BE2C (cell line): ENCODE data around the gene C16orf92.

Source experiments
- DNase-seq: peaks from one replicate; pipeline ENCODE4 v3.0.0-alpha.2; 2020
- H3K27me3 ChIP-seq: fragments of 250-450 bp; sonication (Bioruptor Pico); 2 replicates; pipeline ENCODE4 v1.5.1; 2020; ENCODE audit warnings: mild to moderate bottlenecking
- H3K36me3 ChIP-seq: fragments of 250-450 bp; sonication (Bioruptor Pico); 2 replicates; pipeline ENCODE4 v1.5.1; 2020; ENCODE audit warnings: mild to moderate bottlenecking
- H3K4me1 ChIP-seq: fragments of 250-450 bp; sonication (Bioruptor Pico); 2 replicates; pipeline ENCODE4 v1.5.1; 2020
- H3K4me3 ChIP-seq: 2 replicates; pipeline ENCODE4 v1.5.1; 2011; ENCODE audit warnings: low read depth, low read length
- H3K9me3 ChIP-seq: fragments of 250-450 bp; sonication (Bioruptor Pico); 2 replicates; pipeline ENCODE4 v1.5.1; 2020
- CTCF ChIP-seq: IDR thresholded peaks from 2 replicates; pipeline ENCODE4 v1.5.1; 2012; ENCODE audit warnings: mild to moderate bottlenecking, low read depth, low read length

Gene C16orf92

GRCh38 chr16:30051518-30051917 lies 28.5 kb downstream of the C16orf92 start:
- DNase-seq: no peak
- Histone ChIP-seq H3K9me3 (no peaks in the 10 kb centered on the region), H3K36me3 (no peaks in the 10 kb centered on the region), H3K4me1 (peaks cover 7% of the 10 kb centered on the region), H3K4me3 (no peak overlapping the region), H3K27me3 (no peaks in the 10 kb centered on the region)
- no peak for TF ChIP-seq CTCF

GRCh38 chr16:30052671-30053372 lies 29.8 kb downstream of the C16orf92 start:
- peak; percentile 93 for DNase-seq
- no peak for TF ChIP-seq CTCF

GRCh38 chr16:30053376-30054015 lies 30.5 kb downstream of the C16orf92 start:
- no peaks in the 10 kb centered on the region for H3K9me3 ChIP-seq
- no peak for DNase-seq
- H3K4me1 ChIP-seq: peaks cover 7% of the 10 kb centered on the region
- no peaks in the 10 kb centered on the region for H3K36me3 ChIP-seq
- H3K4me3 ChIP-seq: peak overlapping the region; percentile 75
- no peak for TF ChIP-seq CTCF
- no peaks in the 10 kb centered on the region for H3K27me3 ChIP-seq

More at GRCh38 chr16:30052671-30053372, 29.8 kb downstream of the C16orf92 start:
- H3K9me3 ChIP-seq: no peaks in the 10 kb centered on the region
- H3K36me3 ChIP-seq: no peaks in the 10 kb centered on the region
- H3K27me3 ChIP-seq: no peaks in the 10 kb centered on the region
- peaks cover 7% of the 10 kb centered on the region for H3K4me1 ChIP-seq
- H3K4me3 ChIP-seq: peak overlapping the region; percentile 75

GRCh38 chr16:30054451-30054850 lies 31.5 kb downstream of the C16orf92 start:
- no peak for TF ChIP-seq CTCF
- no peaks in the 10 kb centered on the region for H3K36me3 ChIP-seq
- H3K4me3 ChIP-seq: no peak overlapping the region
- H3K27me3 ChIP-seq: no peaks in the 10 kb centered on the region
- H3K9me3 ChIP-seq: no peaks in the 10 kb centered on the region
- no peaks in the 10 kb centered on the region; the same call in 1 of the 2 replicates for H3K4me1 ChIP-seq
- no peak for DNase-seq

GRCh38 chr16:30054959-30055553 lies 32.1 kb downstream of the C16orf92 start:
- Histone ChIP-seq H3K27me3 (no peaks in the 10 kb centered on the region), H3K4me3 (no peak overlapping the region), H3K36me3 (no peaks in the 10 kb centered on the region), H3K9me3 (no peaks in the 10 kb centered on the region), H3K4me1 (peaks cover 3% of the 10 kb centered on the region; the same call in 1 of the 2 replicates)
- TF ChIP-seq CTCF: peak; percentile 65
- DNase-seq: peak; percentile 52

GRCh38 chr16:30060346-30060745 lies 37.3 kb downstream of the C16orf92 start:
- Histone ChIP-seq H3K36me3 (no peaks in the 10 kb centered on the region), H3K4me1 (peaks cover 16% of the 10 kb centered on the region), H3K4me3 (no peak overlapping the region), H3K27me3 (no peaks in the 10 kb centered on the region), H3K9me3 (no peaks in the 10 kb centered on the region)
- TF ChIP-seq CTCF: no peak
- DNase-seq: no peak
